ENCODE results near the gene DDAH1.

- TF ChIP-seq CTCF (IDR thresholded peaks at IDR 0.05), result no peak
- no peak for TF ChIP-seq POLR2A (IDR thresholded peaks at IDR 0.05)
- TF ChIP-seq POLR2AphosphoS5 (IDR thresholded peaks at IDR 0.05; ENCODE audit: insufficient read depth in 1 of 2, low read depth in 1 of 2), result no peak
Observed at GRCh38 chr1:85316321-85316720, 148.6 kb downstream of the DDAH1 start.

All from vagina (tissue), 2 donors.